Caco-2 (cell line): ENCODE measurements around the gene KIAA0825. TPM values are rescaled to one million over a fixed set of nuclear protein-coding genes. Genes with fewer than 3 reads are reported as not detected.

Experiments
- BruUV-seq: library from RNA; stranded (reverse); fragments of 400-500 nt; replicated peaks from 2 replicates; lab custom pipeline; 2021; lab: Mats Ljungman, UMichigan
- CTCF ChIA-PET: fragments of 300-600 bp; sonication (Branson Sonifier 250); formaldehyde crosslinking; loops from one replicate; lab custom pipeline; 2022; ENCODE audit warnings: antibody characterized with exemption; lab: Charles Lee
- POLR2A ChIA-PET: fragments of 300-600 bp; sonication (Branson Sonifier 250); formaldehyde crosslinking; loops from one replicate; lab custom pipeline; 2022; ENCODE audit warnings: antibody characterized with exemption; lab: Charles Lee
- DNase-seq, 2 experiments: peaks; one replicate each; pipeline versions ENCODE4 v3.0.0 to v3.0.0-alpha.2; 2020 to 2022
- H3K27me3 ChIP-seq: replicated peaks from 2 replicates; pipeline ENCODE4 v1.6.0; 2011; ENCODE audit warnings: low read length; ENCODE audit not compliant: control insufficient read depth, insufficient read depth
- H3K36me3 ChIP-seq: 2 replicates; pipeline ENCODE4 v1.5.1; 2011; ENCODE audit warnings: low read length; ENCODE audit not compliant: control insufficient read depth, insufficient read depth
- H3K4me1 ChIP-seq: fragments of 250-450 bp; sonication (Bioruptor Pico); 2 replicates; pipeline ENCODE4 v1.5.1; 2020; ENCODE audit warnings: mild to moderate bottlenecking
- H3K4me3 ChIP-seq: 2 replicates; pipeline ENCODE4 v1.5.1; 2011; ENCODE audit warnings: low read depth, mild to moderate bottlenecking, control low read depth, low read length
- H3K9me3 ChIP-seq: fragments of 250-450 bp; sonication (Bioruptor Pico); 2 replicates; pipeline ENCODE4 v1.5.1; 2020; ENCODE audit warnings: mild to moderate bottlenecking, moderate library complexity
- H3K27ac Mint-ChIP-seq: one replicate; pipeline ENCODE4 v1.8.0; 2022; ENCODE audit warnings: mixed read lengths; ENCODE audit not compliant: unreplicated experiment
- H3K27me3 Mint-ChIP-seq: one replicate; pipeline ENCODE4 v1.8.0; 2022; ENCODE audit warnings: mixed read lengths; ENCODE audit not compliant: insufficient read depth, unreplicated experiment
- H3K36me3 Mint-ChIP-seq: one replicate; pipeline ENCODE4 v1.8.0; 2022; ENCODE audit warnings: mild to moderate bottlenecking, mixed read lengths; ENCODE audit not compliant: insufficient read depth, unreplicated experiment
- H3K4me1 Mint-ChIP-seq: one replicate; pipeline ENCODE4 v1.8.0; 2022; ENCODE audit warnings: low read depth, mixed read lengths; ENCODE audit not compliant: unreplicated experiment
- H3K4me3 Mint-ChIP-seq: one replicate; pipeline ENCODE4 v1.8.0; 2022; ENCODE audit warnings: mild to moderate bottlenecking, moderate library complexity, mixed read lengths; ENCODE audit not compliant: unreplicated experiment
- H3K9me3 Mint-ChIP-seq: one replicate; pipeline ENCODE4 v1.8.0; 2022; ENCODE audit warnings: mixed read lengths; ENCODE audit not compliant: unreplicated experiment
- intact Hi-C: fragments of 100-400 bp; cut with micrococcal nuclease; formaldehyde crosslinking; loops from one replicate; pipeline ENCODE4 v1.10.0; 2022; ENCODE audit not compliant: unreplicated experiment
- total RNA-seq: library from RNA; stranded (reverse); gene quantifications from 2 replicates; pipeline ENCODE4 v1.2.3, GENCODE V29; 2022
- TF ChIP-seq, protein P1 (sequence below), 2 experiments: fragments of 200-600 bp in 1 of 2; IDR thresholded peaks; 1 replicate in 1 of 2; 2 replicates in 1 of 2; pipeline versions ENCODE4 v1.5.1 to v1.8.0; 2011 to 2022; ENCODE audit warnings: antibody characterized with exemption in 1 of 2, control low read depth in 1 of 2, inconsistent platforms in 1 of 2, low read depth in 1 of 2, low read length in 1 of 2, mild to moderate bottlenecking in 1 of 2, moderate library complexity in 1 of 2; ENCODE audit not compliant: insufficient read depth in 1 of 2, severe bottlenecking in 1 of 2, unreplicated experiment in 1 of 2

KIAA0825 gene
- total RNA-seq, 1 experiment from 2014 or later, result 0.50 TPM

DNA sequence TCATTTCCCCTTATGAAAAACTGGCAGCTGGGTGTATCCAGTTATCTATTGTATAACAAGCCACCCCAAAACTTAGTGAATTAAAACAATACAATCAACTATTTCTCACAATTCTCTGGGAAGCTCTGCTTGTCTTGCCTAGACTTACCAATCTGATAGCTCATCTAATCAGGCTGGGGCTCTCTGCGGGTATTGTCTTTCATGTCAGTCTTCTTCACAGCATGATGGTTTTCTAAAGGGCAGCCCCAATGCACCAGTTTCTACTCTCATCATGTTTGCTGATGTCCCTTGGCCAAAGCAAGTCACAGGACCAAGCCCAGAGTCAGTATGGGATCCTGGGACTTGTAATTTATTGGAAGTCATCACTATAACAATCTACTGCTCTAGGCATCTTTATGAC lies 433.5 kb downstream of the KIAA0825 start:
- intact Hi-C loops, result no loop called here
- CTCF ChIA-PET, result no interaction called here
- H3K36me3 Mint-ChIP-seq, result peaks cover 4% of the 10 kb centered on the region
- TF ChIP-seq, protein P1, sequence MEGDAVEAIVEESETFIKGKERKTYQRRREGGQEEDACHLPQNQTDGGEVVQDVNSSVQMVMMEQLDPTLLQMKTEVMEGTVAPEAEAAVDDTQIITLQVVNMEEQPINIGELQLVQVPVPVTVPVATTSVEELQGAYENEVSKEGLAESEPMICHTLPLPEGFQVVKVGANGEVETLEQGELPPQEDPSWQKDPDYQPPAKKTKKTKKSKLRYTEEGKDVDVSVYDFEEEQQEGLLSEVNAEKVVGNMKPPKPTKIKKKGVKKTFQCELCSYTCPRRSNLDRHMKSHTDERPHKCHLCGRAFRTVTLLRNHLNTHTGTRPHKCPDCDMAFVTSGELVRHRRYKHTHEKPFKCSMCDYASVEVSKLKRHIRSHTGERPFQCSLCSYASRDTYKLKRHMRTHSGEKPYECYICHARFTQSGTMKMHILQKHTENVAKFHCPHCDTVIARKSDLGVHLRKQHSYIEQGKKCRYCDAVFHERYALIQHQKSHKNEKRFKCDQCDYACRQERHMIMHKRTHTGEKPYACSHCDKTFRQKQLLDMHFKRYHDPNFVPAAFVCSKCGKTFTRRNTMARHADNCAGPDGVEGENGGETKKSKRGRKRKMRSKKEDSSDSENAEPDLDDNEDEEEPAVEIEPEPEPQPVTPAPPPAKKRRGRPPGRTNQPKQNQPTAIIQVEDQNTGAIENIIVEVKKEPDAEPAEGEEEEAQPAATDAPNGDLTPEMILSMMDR (IDR thresholded peaks at IDR 0.05; ENCODE audit: insufficient read depth in 1 of 2, low read depth in 1 of 2, low read length in 1 of 2, severe bottlenecking in 1 of 2, unreplicated experiment in 1 of 2), result no peak
- Histone ChIP-seq H3K27me3 (no peaks in the 10 kb centered on the region), H3K4me3 (no peak overlapping the region), H3K4me1 (peaks cover 10% of the 10 kb centered on the region), H3K9me3 (no peaks in the 10 kb centered on the region), H3K36me3 (no peaks in the 10 kb centered on the region)
- no peak for DNase-seq
- POLR2A ChIA-PET, result no interaction called here
- no peak overlapping the region for H3K27ac Mint-ChIP-seq
- H3K4me3 Mint-ChIP-seq, result no peak overlapping the region
- H3K9me3 Mint-ChIP-seq, result no peaks in the 10 kb centered on the region
- H3K4me1 Mint-ChIP-seq, result peaks cover 14% of the 10 kb centered on the region
- no TSS peak for BruUV-seq
- no peaks in the 10 kb centered on the region for H3K27me3 Mint-ChIP-seq

DNA sequence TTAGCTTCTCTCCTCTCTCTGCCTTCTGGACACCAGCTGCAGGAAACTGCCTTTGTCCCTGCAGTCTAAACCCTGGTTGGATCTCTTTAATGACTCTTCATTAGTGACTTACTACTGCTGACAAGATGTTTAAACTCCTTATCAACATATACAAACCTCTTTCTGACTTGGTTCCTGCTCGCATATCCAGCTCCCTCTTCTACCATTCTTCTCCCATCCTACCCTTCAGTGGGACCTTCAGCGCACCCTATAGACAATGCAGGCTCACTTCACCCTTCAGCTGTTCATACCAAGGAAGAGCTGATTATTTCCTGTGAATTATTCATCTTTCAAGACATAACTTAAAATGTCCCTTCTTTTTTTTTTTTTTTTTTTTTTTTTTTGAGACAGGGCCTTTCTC lies 436.5 kb downstream of the KIAA0825 start:
- peaks cover 13% of the 10 kb centered on the region for H3K4me1 Mint-ChIP-seq
- no TSS peak for BruUV-seq
- Histone ChIP-seq H3K27me3 (no peaks in the 10 kb centered on the region), H3K4me1 (peaks cover 10% of the 10 kb centered on the region), H3K9me3 (no peaks in the 10 kb centered on the region), H3K4me3 (no peak overlapping the region), H3K36me3 (no peaks in the 10 kb centered on the region)
- no peak overlapping the region for H3K4me3 Mint-ChIP-seq
- peaks cover under 1% of the 10 kb centered on the region for H3K36me3 Mint-ChIP-seq
- H3K27ac Mint-ChIP-seq, result peak overlapping the region; percentile 6
- intact Hi-C loops, result no loop called here
- no peaks in the 10 kb centered on the region for H3K9me3 Mint-ChIP-seq
- peak; percentile 45 to 47 for DNase-seq
- ChIA-PET CTCF (interaction anchor here (1.1 to 1.2 kb wide), 3 partner anchors 25 to 95 kb away, joined by 3 read pairs; no protein-coding TSS in a partner anchor), POLR2A (no interaction called here)
- TF ChIP-seq, protein P1 (IDR thresholded peaks at IDR 0.05; ENCODE audit: insufficient read depth in 1 of 2, low read depth in 1 of 2, low read length in 1 of 2, severe bottlenecking in 1 of 2, unreplicated experiment in 1 of 2), result peak; percentile 26 to 40
- no peaks in the 10 kb centered on the region for H3K27me3 Mint-ChIP-seq

DNA sequence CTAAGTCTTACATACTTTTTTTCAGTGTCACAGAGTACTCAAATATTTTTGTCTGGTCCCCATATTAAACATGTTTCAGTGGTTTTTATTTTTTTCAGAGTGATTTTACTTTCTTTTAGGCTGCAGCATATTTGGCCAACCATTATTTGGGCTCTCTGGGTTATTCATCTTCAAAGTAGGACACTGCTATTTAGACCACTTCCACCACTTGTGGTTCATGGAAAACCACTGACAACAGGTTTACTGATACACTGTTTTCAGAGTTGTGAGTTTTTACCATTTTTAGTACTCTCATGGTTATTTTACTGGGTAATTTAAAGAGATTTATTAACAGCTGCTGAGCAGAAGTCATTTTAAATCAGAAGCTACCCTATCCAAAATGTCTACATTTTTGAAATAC lies 437.6 kb downstream of the KIAA0825 start:
- Mint-ChIP-seq H3K27me3 (no peaks in the 10 kb centered on the region), H3K9me3 (no peaks in the 10 kb centered on the region), H3K4me3 (no peak overlapping the region), H3K4me1 (peaks cover 6% of the 10 kb centered on the region), H3K36me3 (no peaks in the 10 kb centered on the region), H3K27ac (no peak overlapping the region)
- Histone ChIP-seq H3K27me3 (no peaks in the 10 kb centered on the region), H3K4me3 (no peak overlapping the region), H3K4me1 (peaks cover 10% of the 10 kb centered on the region), H3K9me3 (no peaks in the 10 kb centered on the region), H3K36me3 (no peaks in the 10 kb centered on the region)
- ChIA-PET CTCF (interaction anchor here (1.1 kb wide), 1 partner anchor 24 kb away, joined by 3 read pairs; no protein-coding TSS in a partner anchor), POLR2A (no interaction called here)
- TF ChIP-seq, protein P1 (IDR thresholded peaks at IDR 0.05; ENCODE audit: insufficient read depth in 1 of 2, low read depth in 1 of 2, low read length in 1 of 2, severe bottlenecking in 1 of 2, unreplicated experiment in 1 of 2), result no peak
- intact Hi-C loops, result no loop called here
- BruUV-seq, result no TSS peak
- DNase-seq, result no peak
